HepG2 (cell line): ENCODE data around the gene ANKRD11. TPM values are rescaled to one million over a fixed set of nuclear protein-coding genes. Genes with fewer than 3 reads are reported as not detected.

ENCODE experiments used
- ASH2L ChIP-seq: fragments of 300-600, 200-600 bp; sonication (generic); IDR thresholded peaks from 2 replicates; pipeline ENCODE4 v1.7.0; 2017; ENCODE audit warnings: low read depth, mild to moderate bottlenecking, moderate library complexity, mixed read lengths, low read length; ENCODE audit not compliant: insufficient read length
- CEBPB ChIP-seq: IDR thresholded peaks from 2 replicates; pipeline ENCODE4 v1.6.1; 2011; ENCODE audit warnings: low read depth, low read length, improper control_type of control experiment, borderline replicate concordance
- FOXK2 ChIP-seq: fragments of 450-650 bp; IDR thresholded peaks from 2 replicates; pipeline ENCODE4 v1.6.1; 2016
- HIVEP1 ChIP-seq: sonication (generic); formaldehyde crosslinking; IDR thresholded peaks from 2 replicates; pipeline ENCODE4 v1.4.0; 2020; ENCODE audit warnings: mild to moderate bottlenecking, missing genetic modification reagents
- KAT8 ChIP-seq: IDR thresholded peaks from 2 replicates; pipeline ENCODE4 v1.6.1; 2016; ENCODE audit warnings: missing genetic modification reagents, missing compliant biosample characterization
- MEF2D ChIP-seq: sonication (generic); formaldehyde crosslinking; IDR thresholded peaks from 2 replicates; pipeline ENCODE4 v1.5.1; 2020; ENCODE audit warnings: mild to moderate bottlenecking, missing genetic modification reagents
- MXD3 ChIP-seq: IDR thresholded peaks from 2 replicates; pipeline ENCODE4 v1.6.1; 2016; ENCODE audit warnings: mild to moderate bottlenecking, missing biosample characterization, missing genetic modification reagents
- NFE2L2 ChIP-seq: fragments of 150-350 bp; IDR thresholded peaks from 2 replicates; pipeline ENCODE4 v1.6.1; 2014; ENCODE audit warnings: low read length
- REL ChIP-seq: sonication (generic); formaldehyde crosslinking; conservative IDR thresholded peaks from 2 replicates; pipeline ENCODE4 v1.8.0; 2022; ENCODE audit warnings: mild to moderate bottlenecking, missing genetic modification reagents, moderate library complexity
- SALL1 ChIP-seq: sonication (generic); formaldehyde crosslinking; IDR thresholded peaks from 2 replicates; pipeline ENCODE4 v1.8.0; 2022; ENCODE audit warnings: mild to moderate bottlenecking, missing genetic modification reagents
- SIX1 ChIP-seq: sonication (generic); formaldehyde crosslinking; IDR thresholded peaks from 2 replicates; pipeline ENCODE4 v1.4.0; 2020; ENCODE audit warnings: missing genetic modification reagents, borderline replicate concordance
- SKIL ChIP-seq: sonication (generic); formaldehyde crosslinking; IDR thresholded peaks from 2 replicates; pipeline ENCODE4 v1.8.0; 2022; ENCODE audit warnings: missing genetic modification reagents, mild to moderate bottlenecking, moderate library complexity, borderline replicate concordance
- SNRNP70 ChIP-seq: fragments of 200-400 bp; formaldehyde crosslinking; IDR thresholded peaks from 2 replicates; pipeline ENCODE4 v1.6.1; 2017; ENCODE audit warnings: mild to moderate bottlenecking, low read depth, low read length, moderate library complexity
- SUZ12 ChIP-seq: fragments of 150-350 bp; IDR thresholded peaks from 2 replicates; pipeline ENCODE4 v1.6.1; 2014; ENCODE audit warnings: low read depth, low read length
- TRIM24 ChIP-seq: sonication (generic); formaldehyde crosslinking; IDR thresholded peaks from 2 replicates; pipeline ENCODE4 v1.8.0; 2022; ENCODE audit warnings: mild to moderate bottlenecking, missing genetic modification reagents
- ZBTB20 ChIP-seq: sonication (generic); formaldehyde crosslinking; IDR thresholded peaks from 2 replicates; pipeline ENCODE4 v1.8.1; 2023; ENCODE audit warnings: missing genetic modification reagents, low read depth, mild to moderate bottlenecking, borderline replicate concordance
- ZNF10 ChIP-seq: sonication (generic); formaldehyde crosslinking; IDR thresholded peaks from 2 replicates; pipeline ENCODE4 v1.4.0; 2020; ENCODE audit warnings: mild to moderate bottlenecking, low read depth, missing genetic modification reagents, borderline replicate concordance
- ZNF101 ChIP-seq: sonication (generic); formaldehyde crosslinking; IDR thresholded peaks from 2 replicates; pipeline ENCODE4 v1.4.0; 2020; ENCODE audit warnings: mild to moderate bottlenecking, low read depth, missing genetic modification reagents, borderline replicate concordance
- ZNF451 ChIP-seq: sonication (generic); formaldehyde crosslinking; IDR thresholded peaks from 2 replicates; pipeline ENCODE4 v1.5.0; 2020; ENCODE audit warnings: mild to moderate bottlenecking, missing genetic modification reagents
- ZNF503 ChIP-seq: sonication (generic); formaldehyde crosslinking; IDR thresholded peaks from 2 replicates; pipeline ENCODE4 v1.4.0; 2020; ENCODE audit warnings: missing genetic modification reagents
- ZNF574 ChIP-seq: sonication (generic); formaldehyde crosslinking; IDR thresholded peaks from 2 replicates; pipeline ENCODE4 v1.4.0; 2020; ENCODE audit warnings: missing genetic modification reagents
- ZNF713 ChIP-seq: sonication (generic); formaldehyde crosslinking; IDR thresholded peaks from 2 replicates; pipeline ENCODE4 v1.4.0; 2020; ENCODE audit warnings: mild to moderate bottlenecking, missing genetic modification reagents
- ZNF773 ChIP-seq: sonication (generic); formaldehyde crosslinking; IDR thresholded peaks from 2 replicates; pipeline ENCODE4 v1.4.0; 2020; ENCODE audit warnings: missing genetic modification reagents, borderline replicate concordance
- ZNF781 ChIP-seq: sonication (generic); formaldehyde crosslinking; IDR thresholded peaks from 2 replicates; pipeline ENCODE4 v1.5.1; 2020; ENCODE audit warnings: borderline replicate concordance, mild to moderate bottlenecking, missing genetic modification reagents; ENCODE audit errors: not compliant biosample characterization
- ZNF788 ChIP-seq: sonication (generic); formaldehyde crosslinking; IDR thresholded peaks from 2 replicates; pipeline ENCODE4 v1.5.0; 2020; ENCODE audit warnings: mild to moderate bottlenecking, missing genetic modification reagents, borderline replicate concordance
- polyA plus RNA-seq, 8 experiments: library from polyadenylated mRNA; depleted of rRNA in 3 of 8; stranded (reverse) in 7 of 8; unstranded in 1 of 8; fragments of >200 nt; fragmentation: Illumina TruSeq in 4 of 8; extraction: Trizol in 4 of 8; gene quantifications; 2 replicates each; pipeline versions ENCODE4 v1.2.1 to v1.2.3, GENCODE V29; 2011 to 2016; ENCODE audit warnings: low read depth in 4 of 8, missing spikeins in 1 of 8, mixed read lengths in 1 of 8; ENCODE audit not compliant: insufficient read depth in 1 of 8
- total RNA-seq, 5 experiments: library from RNA; depleted of rRNA; stranded (reverse); fragments of >200 nt; fragmentation: Illumina TruSeq; extraction: Trizol; gene quantifications; 2 replicates each; pipeline ENCODE4 v1.2.3, GENCODE V29; 2016; ENCODE audit warnings: low read depth in 1 of 5

The ANKRD11 gene
- total and polyA plus RNA-seq, 2 of the 13 experiments (the other 11 are each of a cell fraction or from before 2014, with no cell fraction given) = 21.4 to 38.4 TPM

GRCh38 chr16:89417352-89417751, 73.0 kb downstream of the ANKRD11 start (continued):
- TF ChIP-seq MXD3 = no peak
- no peak for TF ChIP-seq TRIM24 (CRISPR knock-in tag)
- no peak for TF ChIP-seq SNRNP70
- TF ChIP-seq REL = no peak
- TF ChIP-seq ZNF451 (CRISPR knock-in tag) = no peak
- no peak for TF ChIP-seq SKIL (CRISPR knock-in tag)
- no peak for TF ChIP-seq SIX1 (CRISPR knock-in tag)
- no peak for TF ChIP-seq MEF2D (CRISPR knock-in tag)
- no peak for TF ChIP-seq FOXK2
- TF ChIP-seq ZNF574 (CRISPR knock-in tag) = 0 out of 2 replicates have a peak, but pooled peaks have one; percentile 40
- no peak for TF ChIP-seq ZNF773 (CRISPR knock-in tag)
- no peak for TF ChIP-seq ZNF788
- TF ChIP-seq ZNF10 (CRISPR knock-in tag) = no peak
- no peak for TF ChIP-seq ZNF101 (CRISPR knock-in tag)
- TF ChIP-seq NFE2L2 = no peak
- no peak for TF ChIP-seq ZNF503 (CRISPR knock-in tag)
- TF ChIP-seq SUZ12 = no peak
- no peak for TF ChIP-seq ZNF781 (CRISPR knock-in tag)
- no peak for TF ChIP-seq ZNF713 (CRISPR knock-in tag)
- peak; percentile 64; the same call in 1 of the 2 replicates for TF ChIP-seq ZBTB20 (CRISPR knock-in tag)
- TF ChIP-seq KAT8 (CRISPR knock-in tag) = peak; percentile 31; the same call in 1 of the 2 replicates
- TF ChIP-seq CEBPB = no peak
- TF ChIP-seq SALL1 (CRISPR knock-in tag) = peak; percentile 77
- TF ChIP-seq HIVEP1 = no peak
- no peak for TF ChIP-seq ASH2L
